ENCODE data around the gene SMARCAL1.
"Not testable (repeated sequence)": the region's sequence is repeated elsewhere in the genome, so short reads cannot be mapped to it uniquely, and the experiment has no call there.

SMARCAL1 gene

DNA sequence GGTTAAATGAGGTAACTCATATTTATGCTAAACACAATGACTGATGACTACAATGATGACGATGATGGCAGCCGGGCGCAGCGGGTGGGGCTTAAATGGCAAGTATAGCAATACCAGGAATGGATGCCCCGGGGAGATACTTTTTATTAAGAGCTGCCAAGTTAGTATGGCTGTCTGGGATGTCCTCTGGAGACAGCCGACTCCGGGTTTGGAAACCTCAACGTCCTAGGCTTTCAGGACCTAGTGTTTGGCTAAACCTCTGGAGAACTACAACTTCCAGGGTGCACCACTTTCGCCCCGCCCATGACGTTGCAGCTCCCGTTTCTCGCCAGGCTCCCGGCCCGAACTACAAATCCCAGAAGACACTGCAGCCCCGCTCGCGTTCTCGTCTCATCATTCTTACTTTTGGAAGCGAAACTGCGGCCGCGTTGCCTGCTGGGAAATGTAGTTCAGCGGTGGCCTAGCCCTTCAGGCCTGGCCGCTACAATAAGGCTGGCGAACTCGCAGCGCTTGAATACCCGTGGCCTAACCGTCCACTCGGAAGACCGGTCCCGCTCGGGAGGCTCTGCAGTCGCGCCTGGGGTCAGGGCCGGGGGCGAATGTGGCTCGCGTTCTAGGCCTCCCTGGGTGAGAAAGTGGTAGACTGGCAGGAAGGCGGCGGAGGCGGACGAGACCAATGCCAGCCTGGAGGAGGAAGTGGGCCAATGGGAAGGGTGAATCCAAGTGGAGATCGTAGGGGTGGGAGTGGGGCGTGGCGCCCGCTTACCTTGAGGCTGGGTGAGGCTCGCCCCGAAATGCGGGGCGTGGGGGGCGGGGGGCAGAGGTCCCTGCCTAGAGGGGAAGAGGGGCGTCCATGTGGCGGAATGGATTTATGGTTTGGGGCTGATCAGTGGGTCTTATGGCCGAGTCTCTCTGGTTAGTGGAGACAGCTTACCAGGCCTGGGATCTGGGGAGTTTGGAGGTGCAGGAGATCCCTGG lies at the start of gene SMARCAL1:
Gene SMARCAL1, plus strand, starts transcription at position 463 of the 978 bp plus-strand sequence. CDS start 2,221 bp downstream, outside the sequence.
- peak; percentile 93 for DNase-seq

GRCh38 chr2:216362730-216363129 lies 49.6 kb upstream of the SMARCAL1 start:
- DNase-seq, result no peak

DNA sequence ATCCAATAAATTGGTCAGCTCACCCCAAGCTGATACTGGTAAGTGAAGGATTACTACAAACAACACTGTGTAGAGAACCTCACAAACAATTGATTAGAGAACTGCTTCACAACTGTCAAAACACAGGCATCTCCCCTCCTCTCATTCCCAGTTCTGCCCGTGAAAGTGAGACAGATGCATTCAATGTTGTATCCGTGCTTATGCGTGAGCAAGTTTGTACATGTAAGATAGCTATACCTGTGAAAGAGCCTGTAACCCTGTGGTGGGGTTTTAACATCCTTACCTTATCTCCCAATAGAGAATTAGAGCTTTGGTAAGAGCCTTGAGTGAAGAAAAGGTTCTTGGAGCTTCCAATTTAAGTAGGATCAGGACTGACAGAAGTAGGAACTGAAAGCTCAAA lies 49.1 kb upstream of the SMARCAL1 start:
- DNase-seq, result no peak

- DNase-seq, result no peak
These were observed 46.8 kb upstream of the SMARCAL1 start for GRCh38 chr2:216365518-216365917.

DNA sequence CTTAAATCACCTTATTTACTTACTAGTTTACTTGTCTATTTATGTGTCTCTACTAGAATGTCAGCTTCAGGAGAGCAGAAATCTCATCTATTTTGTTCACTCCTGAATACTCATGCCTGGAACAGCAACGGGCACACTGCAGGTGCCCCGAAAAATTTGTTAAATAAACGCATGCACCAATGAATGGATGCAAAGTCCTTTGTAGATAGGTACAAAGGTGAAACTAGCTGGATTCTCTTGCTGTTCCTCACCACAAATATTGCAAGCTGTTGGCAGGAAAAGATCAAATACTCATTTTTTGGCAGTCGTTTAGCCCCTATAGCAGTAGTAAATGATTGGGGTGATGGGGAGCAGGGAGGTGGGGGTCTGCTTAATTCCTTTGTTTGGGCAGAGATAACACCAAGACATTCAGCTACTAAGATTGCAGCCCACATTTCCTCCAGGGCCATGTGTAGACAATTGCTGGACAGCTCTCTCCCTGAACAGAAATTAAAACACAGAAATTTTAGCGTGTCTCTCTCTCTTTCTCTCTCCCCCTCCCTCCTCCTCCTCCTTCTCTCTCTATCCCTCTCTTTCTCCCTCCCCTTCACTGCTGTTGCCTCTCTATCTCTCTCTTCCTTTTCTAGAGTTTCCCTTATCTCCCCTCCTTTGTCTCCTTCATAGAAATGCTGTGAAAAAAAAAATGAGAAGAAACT lies 45.4 kb upstream of the SMARCAL1 start:
- no peak for DNase-seq

GRCh38 chr2:216369821-216370220 lies 42.5 kb upstream of the SMARCAL1 start:
- DNase-seq, result no peak

GRCh38 chr2:216370961-216371712 lies 41.1 kb upstream of the SMARCAL1 start:
- DNase-seq, result no peak

- peak; percentile 52 for DNase-seq
These were observed 40.3 kb upstream of the SMARCAL1 start, which contains the start of gene MARCHF4 for GRCh38 chr2:216371721-216372702. TSS of gene MARCHF4 (minus strand) at chr2:216372483. CDS start at chr2:216370260, 2,223 bp downstream.

DNA sequence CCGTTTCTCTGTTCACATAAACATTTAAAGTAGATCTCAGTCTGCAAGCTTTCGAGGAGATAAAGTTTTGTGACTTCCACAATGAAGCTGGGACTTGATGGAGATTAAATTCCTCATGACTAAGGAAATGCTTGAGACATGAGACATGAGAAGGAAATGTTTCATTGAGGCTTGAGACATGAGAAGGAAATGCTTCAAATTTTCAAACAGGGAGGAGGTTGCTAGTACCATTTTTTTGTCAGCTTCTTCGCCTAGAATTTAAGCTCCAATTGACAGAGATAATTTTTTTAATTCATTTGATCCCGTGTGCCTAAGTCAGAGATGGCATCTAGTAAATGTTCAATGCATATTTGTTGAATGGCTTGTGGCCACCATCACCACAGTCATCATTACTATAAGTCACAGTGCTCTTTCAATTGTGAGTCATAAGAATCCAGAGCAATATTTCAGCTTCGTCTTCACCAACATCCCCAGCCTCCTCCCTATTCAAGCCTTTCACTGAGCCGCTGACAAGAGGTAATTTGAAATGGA lies 39.5 kb upstream of the SMARCAL1 start:
- DNase-seq, result no peak

- no peak for DNase-seq
These were observed 38.4 kb upstream of the SMARCAL1 start for GRCh38 chr2:216373896-216374295.

- DNase-seq, result no peak
These were observed 37.0 kb upstream of the SMARCAL1 start for GRCh38 chr2:216375286-216375685.

GRCh38 chr2:216379977-216380376 lies 32.3 kb upstream of the SMARCAL1 start:
- DNase-seq, result no peak

DNA sequence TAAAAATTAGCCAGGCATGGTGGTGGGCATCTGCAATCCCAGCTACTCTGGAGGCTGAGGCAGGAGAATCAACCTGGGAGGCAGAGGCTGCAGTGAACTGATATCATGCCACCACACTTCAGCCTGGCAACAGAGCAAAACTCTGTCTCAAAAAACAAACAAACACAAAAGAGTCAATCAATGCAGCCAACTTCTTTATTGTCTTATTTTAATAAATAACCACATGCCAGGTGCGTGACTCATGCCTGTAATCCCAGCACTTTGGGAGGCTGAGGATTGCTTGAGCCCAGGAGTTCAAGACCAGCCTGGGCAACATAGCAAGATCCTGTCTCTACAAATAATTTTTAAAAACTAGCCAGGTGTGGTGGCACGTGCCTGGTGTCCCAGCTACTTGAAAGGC lies 27.9 kb upstream of the SMARCAL1 start:
- not testable (repeated sequence) for DNase-seq

DNA sequence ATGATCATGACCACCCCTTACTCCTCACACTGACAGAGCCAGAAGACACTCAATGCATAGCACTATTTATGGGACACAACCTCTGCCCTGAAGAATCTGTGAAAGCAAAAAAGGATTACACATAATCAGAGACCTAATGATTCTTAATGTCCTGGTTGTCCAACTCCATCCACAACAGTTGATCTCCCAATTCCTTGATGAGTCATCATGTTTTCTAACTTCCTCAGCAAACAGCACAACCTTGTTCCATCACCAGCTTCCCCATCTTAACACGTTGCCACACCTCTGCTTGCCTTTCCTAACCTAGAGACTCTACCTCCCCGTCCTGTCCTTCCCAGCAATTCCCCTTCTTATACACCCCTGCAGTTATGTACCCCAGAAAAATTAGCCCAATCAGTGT lies 26.8 kb upstream of the SMARCAL1 start:
- no peak for DNase-seq

GRCh38 chr2:216387262-216387661 lies 25.0 kb upstream of the SMARCAL1 start:
- no peak for DNase-seq

GRCh38 chr2:216388046-216388884 lies 24.0 kb upstream of the SMARCAL1 start:
- no peak for DNase-seq

DNA sequence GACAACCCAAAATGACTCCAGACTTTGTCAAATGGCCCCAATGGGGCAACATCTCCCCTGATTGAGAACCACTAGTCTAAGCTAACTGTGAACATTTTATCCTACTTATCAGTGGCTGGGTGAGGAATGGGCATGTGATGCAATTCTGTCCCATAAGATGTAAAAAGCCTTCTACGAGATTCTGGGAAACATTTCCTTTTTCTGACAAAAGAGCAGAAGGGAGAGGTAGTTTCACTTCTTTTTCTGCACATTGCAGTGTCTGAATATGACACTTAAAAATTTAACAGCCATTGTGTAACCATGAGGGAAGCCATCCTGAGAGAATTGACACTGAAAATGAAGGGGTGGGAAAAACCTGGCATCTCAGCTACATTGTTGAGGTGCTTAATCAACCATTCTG lies 22.7 kb upstream of the SMARCAL1 start:
- DNase-seq, result no peak

GRCh38 chr2:216391401-216391800 lies 20.9 kb upstream of the SMARCAL1 start:
- DNase-seq, result no peak

DNA sequence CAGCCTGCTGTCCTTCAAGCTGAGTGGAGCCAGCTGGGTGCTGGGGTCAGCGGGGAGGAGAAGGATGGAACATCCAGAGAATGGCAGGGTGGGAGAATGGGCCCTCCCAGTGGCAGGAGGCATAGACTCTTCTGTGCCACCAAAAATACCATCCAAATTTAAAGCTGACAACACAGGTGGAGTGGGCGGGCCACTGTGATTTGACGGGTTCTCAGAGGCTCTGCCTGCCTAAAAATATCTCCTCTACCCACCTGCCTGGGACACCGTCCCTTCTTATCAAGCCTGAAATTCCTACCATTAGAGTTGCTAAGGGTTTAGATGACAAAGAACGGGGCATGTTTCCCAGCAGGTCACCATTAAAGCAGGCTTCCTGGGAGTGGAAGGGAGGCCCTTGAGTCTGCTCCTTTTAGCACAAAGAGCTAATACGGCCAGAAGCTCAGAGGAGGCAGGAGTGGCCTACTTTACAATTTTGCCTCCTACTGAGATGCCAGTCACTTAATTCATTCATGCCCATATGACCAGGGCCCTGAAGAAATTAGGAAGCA lies 20.2 kb upstream of the SMARCAL1 start:
- DNase-seq, result no peak
